HepG2 (cell line): ENCODE measurements around the gene IPMK.

Experiments used
- ARID5B ChIP-seq: IDR thresholded peaks from 2 replicates; pipeline ENCODE4 v1.4.0; 2020; ENCODE audit warnings: mild to moderate bottlenecking, missing genetic modification reagents
- ATF5 ChIP-seq: sonication (generic); formaldehyde crosslinking; IDR thresholded peaks from 2 replicates; pipeline ENCODE4 v1.4.0; 2020; ENCODE audit warnings: mild to moderate bottlenecking, low read depth, missing genetic modification reagents
- FOXK2 ChIP-seq: fragments of 450-650 bp; IDR thresholded peaks from 2 replicates; pipeline ENCODE4 v1.6.1; 2016
- HBP1 ChIP-seq: IDR thresholded peaks from 2 replicates; pipeline ENCODE4 v1.6.1; 2016; ENCODE audit warnings: low read depth, control low read depth
- KDM1A ChIP-seq: IDR thresholded peaks from 2 replicates; pipeline ENCODE4 v1.6.1; 2016; ENCODE audit warnings: missing compliant biosample characterization
- REST ChIP-seq, 2 experiments: IDR thresholded peaks; 2 replicates each; pipeline ENCODE4 v1.6.1; 2011 to 2012; ENCODE audit warnings: low read length in 2 of 2, borderline replicate concordance in 1 of 2, low read depth in 1 of 2, mild to moderate bottlenecking in 1 of 2, moderate library complexity in 1 of 2
- TBP ChIP-seq: sonication (generic); formaldehyde crosslinking; IDR thresholded peaks from 2 replicates; pipeline ENCODE4 v1.5.0; 2020; ENCODE audit warnings: missing genetic modification reagents
- ZNF274 ChIP-seq: sonication (generic); formaldehyde crosslinking; IDR thresholded peaks from 2 replicates; pipeline ENCODE4 v1.5.1; 2020; ENCODE audit warnings: mild to moderate bottlenecking, missing genetic modification reagents
- ZNF501 ChIP-seq: sonication (generic); formaldehyde crosslinking; IDR thresholded peaks from 2 replicates; pipeline ENCODE4 v1.5.1; 2020; ENCODE audit warnings: mild to moderate bottlenecking, moderate library complexity, missing genetic modification reagents
- ZNF549 ChIP-seq: sonication (generic); formaldehyde crosslinking; IDR thresholded peaks from 2 replicates; pipeline ENCODE4 v1.5.0; 2020; ENCODE audit warnings: missing genetic modification reagents
- ZNF563 ChIP-seq: sonication (generic); formaldehyde crosslinking; IDR thresholded peaks from 2 replicates; pipeline ENCODE4 v1.8.0; 2022; ENCODE audit warnings: mild to moderate bottlenecking, moderate library complexity, missing genetic modification reagents
- ZNF710 ChIP-seq: sonication (generic); formaldehyde crosslinking; IDR thresholded peaks from 2 replicates; pipeline ENCODE4 v1.5.0; 2020; ENCODE audit warnings: mild to moderate bottlenecking, missing genetic modification reagents, borderline replicate concordance

GRCh38 chr10:58262766-58263165, 4.9 kb downstream of the IPMK start:
- TF ChIP-seq ZNF549 (CRISPR knock-in tag) (no peak), ZNF563 (CRISPR knock-in tag) (no peak), ZNF501 (no peak), ATF5 (no peak), ARID5B (no peak), KDM1A (no peak), FOXK2 (no peak), HBP1 (CRISPR knock-in tag) (no peak), TBP (no peak), ZNF710 (CRISPR knock-in tag) (no peak), ZNF274 (CRISPR knock-in tag) (no peak), REST (IDR thresholded peaks at IDR 0.05; ENCODE audit: borderline replicate concordance in 1 of 2, low read depth in 1 of 2, low read length in 2 of 2) (no peak)
